H1 (cell line): ENCODE results near the gene IWS1. TPM values are rescaled to one million over a fixed set of nuclear protein-coding genes. Genes with fewer than 3 reads are reported as not detected.

Source experiments
- CBX5 ChIP-seq: fragments of 300-800, 300-1000 bp; sonication (generic); IDR thresholded peaks from 2 replicates; pipeline ENCODE4 v1.7.1; 2016; ENCODE audit warnings: antibody characterized with exemption, low read length, low read depth
- TAF7 ChIP-seq: optimal IDR thresholded peaks from 2 replicates; pipeline ENCODE3; 2011; ENCODE audit warnings: low read depth, mild to moderate bottlenecking, inconsistent platforms, low read length, moderate library complexity, borderline replicate concordance
- polyA plus RNA-seq, 7 experiments: library from polyadenylated mRNA; depleted of rRNA in 3 of 7; stranded (reverse) in 5 of 7; unstranded in 2 of 7; fragments of >200 nt in 5 of 7; fragments of 200-250 nt in 2 of 7; gene quantifications; 1 replicate in 5 of 7; 2 replicates in 1 of 7; 4 replicates in 1 of 7; pipeline versions ENCODE4 v1.2.1 to v1.2.3, GENCODE V29; 2011 to 2013; ENCODE audit warnings: missing spikeins in 2 of 7, mixed read lengths in 2 of 7
- total RNA-seq: library from RNA; stranded (reverse); fragmentation: NEBNext Ultra II Directional; extraction: Animal tissue kit (Norgen Biotek cat#: 25700); gene quantifications from 2 replicates; pipeline ENCODE4 v1.2.1, GENCODE V29; 2021
- TF ChIP-seq, protein P1 (sequence below): fragments of 300-600 bp; sonication (generic); IDR thresholded peaks from 2 replicates; pipeline ENCODE4 v1.7.1; 2012; ENCODE audit warnings: low read length, moderate library complexity, mild to moderate bottlenecking, inconsistent platforms; ENCODE audit not compliant: insufficient replicate concordance
- TF ChIP-seq, protein P2 (sequence below): IDR thresholded peaks from 2 replicates; pipeline ENCODE4 v1.6.1; 2011; ENCODE audit warnings: low read depth, mild to moderate bottlenecking, low read length; ENCODE audit not compliant: insufficient read depth
- TF ChIP-seq, protein P3 (sequence below): IDR thresholded peaks from 2 replicates; pipeline ENCODE4 v1.6.1; 2012; ENCODE audit warnings: inconsistent platforms

The IWS1 gene
- total and polyA plus RNA-seq, 2 of the 8 experiments (the other 6 are each of a cell fraction or from before 2014, with no cell fraction given), result 18.4 to 64.8 TPM

DNA sequence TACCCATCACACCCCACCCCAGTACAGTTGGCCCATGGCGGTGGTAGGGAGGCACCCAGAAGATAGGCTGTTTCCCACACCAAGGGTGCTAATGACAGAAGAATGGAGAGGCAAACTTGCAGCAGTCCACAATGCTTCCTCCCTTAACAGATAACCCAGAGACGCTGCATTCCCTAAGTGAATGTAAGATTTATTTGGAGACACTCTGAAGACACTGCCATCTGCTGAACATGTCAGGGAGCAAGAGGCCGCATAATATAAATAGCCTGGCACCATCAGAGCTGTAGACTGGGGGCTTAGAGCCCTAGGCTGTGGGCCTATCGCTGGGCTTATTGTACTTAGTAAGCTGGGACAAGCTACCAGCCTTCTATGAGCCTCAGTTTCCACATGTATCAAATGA, 2.2 kb upstream of the IWS1 start (continued):
- TF ChIP-seq, protein P1, sequence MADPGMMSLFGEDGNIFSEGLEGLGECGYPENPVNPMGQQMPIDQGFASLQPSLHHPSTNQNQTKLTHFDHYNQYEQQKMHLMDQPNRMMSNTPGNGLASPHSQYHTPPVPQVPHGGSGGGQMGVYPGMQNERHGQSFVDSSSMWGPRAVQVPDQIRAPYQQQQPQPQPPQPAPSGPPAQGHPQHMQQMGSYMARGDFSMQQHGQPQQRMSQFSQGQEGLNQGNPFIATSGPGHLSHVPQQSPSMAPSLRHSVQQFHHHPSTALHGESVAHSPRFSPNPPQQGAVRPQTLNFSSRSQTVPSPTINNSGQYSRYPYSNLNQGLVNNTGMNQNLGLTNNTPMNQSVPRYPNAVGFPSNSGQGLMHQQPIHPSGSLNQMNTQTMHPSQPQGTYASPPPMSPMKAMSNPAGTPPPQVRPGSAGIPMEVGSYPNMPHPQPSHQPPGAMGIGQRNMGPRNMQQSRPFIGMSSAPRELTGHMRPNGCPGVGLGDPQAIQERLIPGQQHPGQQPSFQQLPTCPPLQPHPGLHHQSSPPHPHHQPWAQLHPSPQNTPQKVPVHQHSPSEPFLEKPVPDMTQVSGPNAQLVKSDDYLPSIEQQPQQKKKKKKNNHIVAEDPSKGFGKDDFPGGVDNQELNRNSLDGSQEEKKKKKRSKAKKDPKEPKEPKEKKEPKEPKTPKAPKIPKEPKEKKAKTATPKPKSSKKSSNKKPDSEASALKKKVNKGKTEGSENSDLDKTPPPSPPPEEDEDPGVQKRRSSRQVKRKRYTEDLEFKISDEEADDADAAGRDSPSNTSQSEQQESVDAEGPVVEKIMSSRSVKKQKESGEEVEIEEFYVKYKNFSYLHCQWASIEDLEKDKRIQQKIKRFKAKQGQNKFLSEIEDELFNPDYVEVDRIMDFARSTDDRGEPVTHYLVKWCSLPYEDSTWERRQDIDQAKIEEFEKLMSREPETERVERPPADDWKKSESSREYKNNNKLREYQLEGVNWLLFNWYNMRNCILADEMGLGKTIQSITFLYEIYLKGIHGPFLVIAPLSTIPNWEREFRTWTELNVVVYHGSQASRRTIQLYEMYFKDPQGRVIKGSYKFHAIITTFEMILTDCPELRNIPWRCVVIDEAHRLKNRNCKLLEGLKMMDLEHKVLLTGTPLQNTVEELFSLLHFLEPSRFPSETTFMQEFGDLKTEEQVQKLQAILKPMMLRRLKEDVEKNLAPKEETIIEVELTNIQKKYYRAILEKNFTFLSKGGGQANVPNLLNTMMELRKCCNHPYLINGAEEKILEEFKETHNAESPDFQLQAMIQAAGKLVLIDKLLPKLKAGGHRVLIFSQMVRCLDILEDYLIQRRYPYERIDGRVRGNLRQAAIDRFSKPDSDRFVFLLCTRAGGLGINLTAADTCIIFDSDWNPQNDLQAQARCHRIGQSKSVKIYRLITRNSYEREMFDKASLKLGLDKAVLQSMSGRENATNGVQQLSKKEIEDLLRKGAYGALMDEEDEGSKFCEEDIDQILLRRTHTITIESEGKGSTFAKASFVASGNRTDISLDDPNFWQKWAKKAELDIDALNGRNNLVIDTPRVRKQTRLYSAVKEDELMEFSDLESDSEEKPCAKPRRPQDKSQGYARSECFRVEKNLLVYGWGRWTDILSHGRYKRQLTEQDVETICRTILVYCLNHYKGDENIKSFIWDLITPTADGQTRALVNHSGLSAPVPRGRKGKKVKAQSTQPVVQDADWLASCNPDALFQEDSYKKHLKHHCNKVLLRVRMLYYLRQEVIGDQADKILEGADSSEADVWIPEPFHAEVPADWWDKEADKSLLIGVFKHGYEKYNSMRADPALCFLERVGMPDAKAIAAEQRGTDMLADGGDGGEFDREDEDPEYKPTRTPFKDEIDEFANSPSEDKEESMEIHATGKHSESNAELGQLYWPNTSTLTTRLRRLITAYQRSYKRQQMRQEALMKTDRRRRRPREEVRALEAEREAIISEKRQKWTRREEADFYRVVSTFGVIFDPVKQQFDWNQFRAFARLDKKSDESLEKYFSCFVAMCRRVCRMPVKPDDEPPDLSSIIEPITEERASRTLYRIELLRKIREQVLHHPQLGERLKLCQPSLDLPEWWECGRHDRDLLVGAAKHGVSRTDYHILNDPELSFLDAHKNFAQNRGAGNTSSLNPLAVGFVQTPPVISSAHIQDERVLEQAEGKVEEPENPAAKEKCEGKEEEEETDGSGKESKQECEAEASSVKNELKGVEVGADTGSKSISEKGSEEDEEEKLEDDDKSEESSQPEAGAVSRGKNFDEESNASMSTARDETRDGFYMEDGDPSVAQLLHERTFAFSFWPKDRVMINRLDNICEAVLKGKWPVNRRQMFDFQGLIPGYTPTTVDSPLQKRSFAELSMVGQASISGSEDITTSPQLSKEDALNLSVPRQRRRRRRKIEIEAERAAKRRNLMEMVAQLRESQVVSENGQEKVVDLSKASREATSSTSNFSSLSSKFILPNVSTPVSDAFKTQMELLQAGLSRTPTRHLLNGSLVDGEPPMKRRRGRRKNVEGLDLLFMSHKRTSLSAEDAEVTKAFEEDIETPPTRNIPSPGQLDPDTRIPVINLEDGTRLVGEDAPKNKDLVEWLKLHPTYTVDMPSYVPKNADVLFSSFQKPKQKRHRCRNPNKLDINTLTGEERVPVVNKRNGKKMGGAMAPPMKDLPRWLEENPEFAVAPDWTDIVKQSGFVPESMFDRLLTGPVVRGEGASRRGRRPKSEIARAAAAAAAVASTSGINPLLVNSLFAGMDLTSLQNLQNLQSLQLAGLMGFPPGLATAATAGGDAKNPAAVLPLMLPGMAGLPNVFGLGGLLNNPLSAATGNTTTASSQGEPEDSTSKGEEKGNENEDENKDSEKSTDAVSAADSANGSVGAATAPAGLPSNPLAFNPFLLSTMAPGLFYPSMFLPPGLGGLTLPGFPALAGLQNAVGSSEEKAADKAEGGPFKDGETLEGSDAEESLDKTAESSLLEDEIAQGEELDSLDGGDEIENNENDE, result no peak
- TF ChIP-seq, protein P2, sequence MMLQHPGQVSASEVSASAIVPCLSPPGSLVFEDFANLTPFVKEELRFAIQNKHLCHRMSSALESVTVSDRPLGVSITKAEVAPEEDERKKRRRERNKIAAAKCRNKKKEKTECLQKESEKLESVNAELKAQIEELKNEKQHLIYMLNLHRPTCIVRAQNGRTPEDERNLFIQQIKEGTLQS, result no peak
- TF ChIP-seq TAF7, result no peak
- TF ChIP-seq CBX5, result no peak
- TF ChIP-seq, protein P3, sequence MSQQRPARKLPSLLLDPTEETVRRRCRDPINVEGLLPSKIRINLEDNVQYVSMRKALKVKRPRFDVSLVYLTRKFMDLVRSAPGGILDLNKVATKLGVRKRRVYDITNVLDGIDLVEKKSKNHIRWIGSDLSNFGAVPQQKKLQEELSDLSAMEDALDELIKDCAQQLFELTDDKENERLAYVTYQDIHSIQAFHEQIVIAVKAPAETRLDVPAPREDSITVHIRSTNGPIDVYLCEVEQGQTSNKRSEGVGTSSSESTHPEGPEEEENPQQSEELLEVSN, result no peak
- TF ChIP-seq, all 59 proteins: peak for 0
